Upper lobe of left lung (tissue), 4 donors: ENCODE data around the gene ZFAND6.
A peak's percentile ranks its signal among the peaks of the same experiment; 100 is the strongest.

Experiments
- CTCF ChIP-seq, 6 experiments: fragments of 450-650 bp in 4 of 6; fragments of 200-600 bp in 2 of 6; sonication (generic) in 2 of 6; IDR thresholded peaks; one replicate each; pipeline ENCODE4 v1.5.1; 2016 to 2019; ENCODE audit warnings: antibody characterized with exemption in 6 of 6
- POLR2A ChIP-seq, 4 donors: fragments of 450-650 bp; IDR thresholded peaks; one replicate each; pipeline ENCODE4 v1.5.1; 2016 to 2017; ENCODE audit warnings: antibody characterized with exemption in 4 of 4, mild to moderate bottlenecking in 2 of 4
- POLR2AphosphoS5 ChIP-seq, 2 donors: sonication (generic); formaldehyde crosslinking; IDR thresholded peaks; one replicate each; pipeline ENCODE4 v1.5.1; 2017; ENCODE audit warnings: antibody characterized with exemption in 2 of 2

DNA sequence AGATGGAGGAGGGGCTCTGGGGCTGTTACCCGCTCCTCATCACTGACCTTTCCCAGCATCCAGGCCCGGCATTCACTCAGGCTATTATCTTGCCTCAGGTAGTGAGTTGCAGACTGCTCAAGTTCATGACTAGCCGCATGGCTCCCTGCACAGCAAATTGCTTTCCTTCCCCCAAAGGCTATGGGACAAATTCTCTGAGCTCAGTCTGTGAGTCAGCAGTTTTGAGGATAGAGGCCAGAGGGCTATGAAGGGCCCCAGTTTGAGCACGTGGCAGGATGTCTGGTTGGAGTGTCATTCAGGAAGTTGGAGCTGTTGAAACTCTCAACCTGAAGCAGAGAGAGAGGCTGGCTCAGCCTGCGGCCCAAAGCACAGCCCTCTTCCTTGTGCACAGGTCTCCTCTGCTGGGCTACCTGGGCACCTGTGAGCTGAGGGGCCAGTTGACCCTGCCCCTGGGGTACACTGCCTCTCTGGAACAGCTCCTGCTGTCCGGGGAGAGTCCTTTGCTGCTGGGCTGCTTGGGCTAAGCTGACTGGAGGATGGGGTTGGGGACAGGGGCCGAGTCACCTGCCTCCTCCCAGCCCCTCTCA, 101.2 kb downstream of the ZFAND6 start:
- no peak for TF ChIP-seq CTCF (IDR thresholded peaks at IDR 0.05)
- TF ChIP-seq POLR2A (IDR thresholded peaks at IDR 0.05) = peak in 2 of 4 donors; percentile 21 to 47
- TF ChIP-seq POLR2AphosphoS5 (IDR thresholded peaks at IDR 0.05) = peak; percentile 58 to 73
